GM10266 (cell line): ENCODE results near the gene MLH1.

ENCODE experiments used
- DNase-seq: peaks from one replicate; pipeline ENCODE4 v3.0.0; 2012; ENCODE audit errors: extremely low spot score
- CTCF ChIP-seq: IDR thresholded peaks from 2 replicates; pipeline ENCODE4 v1.5.1; 2012; ENCODE audit warnings: mild to moderate bottlenecking, low read depth; ENCODE audit not compliant: control insufficient read depth, insufficient read depth; ENCODE audit errors: missing control alignments

MLH1 gene

GRCh38 chr3:37026851-37027250, 33.5 kb downstream of the MLH1 start:
- TF ChIP-seq CTCF, result no peak

GRCh38 chr3:37028329-37028728, 35.0 kb downstream of the MLH1 start:
- DNase-seq, result no peak
- TF ChIP-seq CTCF, result no peak

More at GRCh38 chr3:37026851-37027250, 33.5 kb downstream of the MLH1 start:
- DNase-seq, result no peak

GRCh38 chr3:37029111-37029510, 35.8 kb downstream of the MLH1 start:
- TF ChIP-seq CTCF, result no peak
- DNase-seq, result no peak

GRCh38 chr3:37029516-37030163, 36.3 kb downstream of the MLH1 start:
- no peak for TF ChIP-seq CTCF
- no peak for DNase-seq

- no peak for DNase-seq
Measured at GRCh38 chr3:37030588-37030987, 37.3 kb downstream of the MLH1 start.

GRCh38 chr3:37031096-37031682, 37.9 kb downstream of the MLH1 start:
- no peak for DNase-seq
- TF ChIP-seq CTCF, result no peak

More at GRCh38 chr3:37030588-37030987, 37.3 kb downstream of the MLH1 start:
- no peak for TF ChIP-seq CTCF

- no peak for DNase-seq
- no peak for TF ChIP-seq CTCF
Measured at GRCh38 chr3:37032961-37033360, 39.6 kb downstream of the MLH1 start.
